ENCODE data around the gene OSM.

The OSM gene

DNA sequence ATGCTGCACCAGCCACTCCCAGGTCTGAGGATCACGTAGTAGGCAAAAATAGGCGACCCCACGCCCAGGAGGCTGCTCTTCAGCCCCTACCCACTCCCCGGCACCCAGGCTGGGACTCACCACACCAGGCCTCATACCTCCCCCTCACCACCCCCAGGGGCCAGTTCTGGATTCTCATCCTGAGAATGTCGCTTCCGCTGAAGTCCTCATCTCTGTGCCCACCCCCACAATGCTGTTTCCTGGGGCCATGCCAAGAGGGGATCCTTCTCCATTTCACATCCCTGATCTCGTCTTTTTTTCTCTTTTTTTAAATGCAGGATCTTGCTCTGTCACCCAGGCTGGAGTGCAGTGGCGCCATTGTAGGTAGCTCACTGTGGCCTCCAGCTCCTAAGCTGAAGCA lies 1.7 kb upstream of the OSM start:
- Histone ChIP-seq H3K9ac (ENCODE audit: low read depth, low read length) (no peak overlapping the region), H3K9me3 (ENCODE audit: control insufficient read depth, insufficient read depth, low read length) (no peaks in the 10 kb centered on the region), H3K4me1 (ENCODE audit: insufficient read depth, low read length) (peaks cover under 1% of the 10 kb centered on the region; the same call in 1 of the 2 replicates), H3K36me3 (ENCODE audit: insufficient read depth, low read length) (no peaks in the 10 kb centered on the region)

DNA sequence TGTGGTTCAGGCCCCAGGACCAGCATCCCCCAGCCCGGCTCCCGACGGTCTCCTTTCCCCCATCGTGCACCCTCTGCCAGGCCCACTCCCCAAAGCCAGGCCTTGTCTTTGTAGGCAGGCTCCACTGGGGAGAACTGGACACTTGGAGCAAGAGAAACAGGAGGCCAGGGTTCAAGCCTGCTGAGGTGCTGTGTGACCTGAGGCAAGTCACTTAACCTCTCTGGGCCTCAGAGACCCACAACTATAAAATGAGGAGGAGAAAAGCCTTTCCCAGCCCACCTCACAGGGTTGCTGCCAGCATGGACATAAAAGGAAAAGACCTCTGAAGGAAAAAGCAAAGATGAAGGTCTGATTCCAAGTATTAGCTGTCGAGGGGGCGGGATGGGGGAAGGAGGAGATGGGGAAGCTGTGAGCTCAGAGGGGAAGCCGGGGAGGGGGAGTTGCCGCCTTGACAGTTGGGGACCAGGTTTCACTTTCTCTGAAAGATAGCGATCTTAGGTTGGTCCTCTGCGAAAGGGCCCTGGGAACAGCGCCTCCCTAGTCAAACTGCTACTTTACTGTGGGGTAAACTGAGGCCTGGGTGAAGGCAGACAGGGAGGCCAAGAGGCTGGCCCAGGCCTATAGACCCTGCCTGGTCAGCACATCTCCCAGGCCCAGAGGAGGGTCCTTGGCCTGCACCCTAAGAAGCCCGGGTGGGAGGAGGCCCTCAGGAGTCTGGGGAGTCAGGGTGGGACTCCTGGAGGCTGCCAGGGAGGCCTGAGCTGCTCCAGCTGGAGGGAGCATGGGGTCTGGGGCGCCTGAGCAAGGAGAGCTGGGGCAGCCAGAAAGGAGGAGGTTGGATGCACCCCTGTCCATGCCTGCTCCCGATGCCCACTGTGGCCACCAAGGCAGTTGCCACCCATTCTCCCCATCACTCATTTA lies 991 bp upstream of the OSM start:
- Histone ChIP-seq H3K36me3 (ENCODE audit: insufficient read depth, low read length) (no peaks in the 10 kb centered on the region), H3K9me3 (ENCODE audit: control insufficient read depth, insufficient read depth, low read length) (no peaks in the 10 kb centered on the region), H3K4me1 (ENCODE audit: insufficient read depth, low read length) (peaks cover 4% of the 10 kb centered on the region; the same call in 1 of the 2 replicates), H3K9ac (ENCODE audit: low read depth, low read length) (no peak overlapping the region)

DNA sequence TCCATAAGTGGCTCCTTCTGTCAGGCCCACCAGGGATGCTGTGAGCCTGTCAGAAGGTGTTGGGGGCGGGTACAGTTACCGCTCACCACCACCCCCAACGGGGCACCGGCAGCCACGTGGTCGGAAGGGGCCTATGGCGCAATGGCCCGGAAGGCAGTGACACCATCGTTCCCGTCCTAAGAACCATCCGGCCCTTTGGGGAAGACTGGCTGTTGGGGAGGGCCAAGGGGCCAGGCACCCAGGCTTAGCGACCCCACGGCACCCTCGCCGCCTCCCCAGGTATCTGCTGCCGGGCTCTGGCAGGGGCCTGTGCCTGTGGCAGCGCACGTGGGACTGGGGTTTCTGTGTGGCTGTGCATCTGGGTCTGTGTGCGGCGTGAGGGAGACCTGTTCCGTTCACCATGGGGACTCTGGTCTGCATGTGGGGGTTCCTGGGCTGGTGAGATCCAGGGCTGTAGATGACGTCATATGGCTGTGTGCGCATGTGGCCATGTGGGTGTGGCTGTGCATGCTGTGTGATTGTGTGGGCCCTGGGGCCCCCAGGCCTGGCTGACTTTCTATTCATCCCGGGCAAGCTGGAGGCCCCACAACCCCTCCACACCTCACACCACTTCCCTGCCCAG lies 717 bp downstream of the OSM start:
- H3K9me3 ChIP-seq (ENCODE audit: control insufficient read depth, insufficient read depth, low read length) = no peaks in the 10 kb centered on the region
- H3K9ac ChIP-seq (ENCODE audit: low read depth, low read length) = no peak overlapping the region
- H3K36me3 ChIP-seq (ENCODE audit: insufficient read depth, low read length) = no peaks in the 10 kb centered on the region
- peaks cover 4% of the 10 kb centered on the region; the same call in 1 of the 2 replicates for H3K4me1 ChIP-seq (ENCODE audit: insufficient read depth, low read length)

DNA sequence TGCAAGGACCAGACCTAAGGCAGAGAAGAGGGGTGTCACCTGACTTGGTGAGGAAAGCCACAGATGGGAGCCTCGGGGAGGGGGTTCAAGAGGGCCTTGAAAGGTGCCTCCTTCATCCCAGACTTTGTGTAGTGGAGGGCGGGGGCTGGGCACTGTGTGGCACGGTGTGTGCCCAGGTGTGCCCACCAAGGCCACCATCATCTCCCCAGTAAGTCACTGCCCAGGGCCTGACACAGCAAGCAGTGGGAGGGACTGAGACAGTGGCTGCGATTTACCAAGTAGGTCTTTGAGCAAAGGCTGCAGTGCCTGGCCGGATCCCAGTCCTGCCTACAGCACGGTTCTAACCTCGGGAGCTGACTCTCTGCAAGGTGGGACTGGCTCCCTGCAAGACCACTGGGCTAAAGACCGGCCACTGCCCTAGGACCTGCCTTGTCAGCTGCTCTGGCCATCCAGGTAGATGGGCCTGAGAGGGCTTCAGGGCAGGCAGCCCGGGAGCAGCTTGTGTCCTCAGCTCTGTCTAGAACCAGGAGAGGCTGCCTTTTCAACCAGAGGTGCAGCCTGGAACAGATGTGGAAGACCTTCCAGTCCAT lies 1.4 kb downstream of the OSM start:
- Histone ChIP-seq H3K9ac (ENCODE audit: low read depth, low read length) (no peak overlapping the region), H3K4me1 (ENCODE audit: insufficient read depth, low read length) (peaks cover 4% of the 10 kb centered on the region; the same call in 1 of the 2 replicates), H3K36me3 (ENCODE audit: insufficient read depth, low read length) (no peaks in the 10 kb centered on the region), H3K9me3 (ENCODE audit: control insufficient read depth, insufficient read depth, low read length) (no peaks in the 10 kb centered on the region)

DNA sequence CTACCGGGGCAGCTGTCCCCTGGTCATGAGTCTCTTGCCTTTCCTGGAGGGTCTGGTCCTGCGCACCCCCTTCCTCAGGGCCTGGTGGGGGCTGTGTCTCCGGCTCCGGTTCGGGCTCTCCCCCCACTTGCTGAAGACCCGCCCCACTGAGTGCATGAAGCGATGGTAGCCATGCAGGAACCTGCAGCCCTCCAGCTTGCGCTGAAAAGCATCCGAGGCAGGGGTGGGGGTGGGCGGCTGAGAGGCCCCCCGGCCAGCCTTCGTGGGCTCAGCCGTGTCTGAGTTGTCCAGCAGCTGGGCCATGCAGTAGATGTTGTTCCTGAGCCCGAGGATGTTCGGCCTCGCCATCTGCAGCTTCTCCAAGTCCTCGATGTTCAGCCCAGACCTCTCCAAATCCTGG lies 2.8 kb downstream of the OSM start:
- Histone ChIP-seq H3K4me1 (ENCODE audit: insufficient read depth, low read length) (peaks cover 4% of the 10 kb centered on the region; the same call in 1 of the 2 replicates), H3K9ac (ENCODE audit: low read depth, low read length) (no peak overlapping the region), H3K9me3 (ENCODE audit: control insufficient read depth, insufficient read depth, low read length) (no peaks in the 10 kb centered on the region), H3K36me3 (ENCODE audit: insufficient read depth, low read length) (no peaks in the 10 kb centered on the region)

DNA sequence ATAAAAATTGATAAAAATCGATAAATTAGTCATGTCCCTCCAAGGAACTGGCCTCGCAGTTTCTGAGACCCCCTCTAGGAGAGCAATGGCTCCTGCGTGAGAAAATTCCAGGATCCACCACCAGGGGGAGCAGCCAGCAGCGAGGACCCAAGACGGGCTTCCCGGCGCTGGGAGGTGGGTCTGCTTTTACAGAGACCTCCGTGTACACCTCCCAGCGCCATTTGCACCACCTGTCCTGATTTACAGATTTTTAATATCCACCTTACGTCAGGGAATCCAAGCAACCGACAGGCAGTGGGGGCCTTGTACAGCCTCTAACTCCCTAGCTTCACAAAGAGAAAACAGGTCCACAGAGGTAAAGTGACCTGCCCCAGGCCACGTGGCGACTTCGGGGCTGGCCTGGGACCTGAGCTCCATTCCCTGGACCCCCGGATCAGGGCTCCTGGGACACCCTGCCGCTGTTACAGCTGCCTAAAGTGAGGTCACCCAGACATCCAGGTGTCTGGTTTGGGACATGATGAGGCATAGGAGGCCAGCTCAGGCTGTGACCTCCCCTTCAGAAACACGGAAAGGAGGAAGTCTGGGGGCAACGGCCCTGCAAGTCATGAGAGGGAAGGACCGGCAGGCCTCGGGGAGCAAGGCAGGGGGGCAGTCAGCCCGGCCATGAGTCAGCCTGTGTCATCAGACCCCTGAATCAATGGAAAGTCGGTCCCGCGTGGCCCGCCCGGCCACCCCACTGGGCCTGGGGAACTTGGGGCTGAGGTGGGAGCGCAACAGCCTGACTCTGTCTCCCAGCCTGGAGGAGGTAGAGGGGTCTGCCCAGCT lies 3.5 kb downstream of the OSM start:
- no peaks in the 10 kb centered on the region for H3K9me3 ChIP-seq (ENCODE audit: control insufficient read depth, insufficient read depth, low read length)
- H3K4me1 ChIP-seq (ENCODE audit: insufficient read depth, low read length) = peaks cover 7% of the 10 kb centered on the region; the same call in 1 of the 2 replicates
- no peaks in the 10 kb centered on the region for H3K36me3 ChIP-seq (ENCODE audit: insufficient read depth, low read length)
- no peak overlapping the region for H3K9ac ChIP-seq (ENCODE audit: low read depth, low read length)

DNA sequence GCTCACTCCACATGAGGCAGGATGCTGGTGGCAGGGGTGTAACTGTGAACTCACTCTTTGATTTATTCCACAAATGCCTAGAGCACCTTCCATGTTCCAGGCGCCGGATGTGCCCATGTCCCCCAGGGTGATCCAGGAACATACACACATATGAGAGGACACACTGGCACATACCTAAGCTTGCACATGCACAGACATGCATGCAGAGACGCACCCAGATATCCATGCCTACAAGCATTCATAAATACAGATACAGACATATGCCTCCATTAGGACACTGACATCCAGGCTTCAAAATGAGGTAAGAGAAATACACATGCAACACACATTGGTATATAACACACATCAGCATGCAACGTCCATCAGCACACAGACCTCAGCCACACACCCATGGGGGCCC lies 4.5 kb downstream of the OSM start:
- H3K4me1 ChIP-seq (ENCODE audit: insufficient read depth, low read length) = peaks cover 9% of the 10 kb centered on the region; the same call in 1 of the 2 replicates
- no peaks in the 10 kb centered on the region for H3K36me3 ChIP-seq (ENCODE audit: insufficient read depth, low read length)
- H3K9me3 ChIP-seq (ENCODE audit: control insufficient read depth, insufficient read depth, low read length) = no peaks in the 10 kb centered on the region
- no peak overlapping the region for H3K9ac ChIP-seq (ENCODE audit: low read depth, low read length)

DNA sequence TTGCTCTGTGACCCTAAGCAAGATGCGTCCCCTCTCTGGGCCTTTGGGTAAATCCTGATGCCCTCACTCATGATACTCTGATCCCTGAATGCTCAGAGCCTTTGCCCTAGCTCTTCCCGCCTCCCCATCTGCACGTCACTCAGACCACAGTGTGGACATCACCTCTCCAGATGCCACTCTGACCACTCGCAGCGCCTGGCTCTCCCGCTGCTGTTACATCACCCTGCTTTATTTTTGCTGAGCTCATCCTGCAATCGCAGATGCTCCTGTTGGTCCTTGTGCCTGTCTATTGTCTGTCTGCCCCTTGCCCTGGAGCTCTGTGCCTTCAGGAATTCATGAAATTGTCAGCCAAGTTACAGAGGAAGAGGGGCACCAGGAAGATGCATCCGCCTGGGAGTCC lies 5.5 kb downstream of the OSM start:
- Histone ChIP-seq H3K4me1 (ENCODE audit: insufficient read depth, low read length) (peaks cover 19% of the 10 kb centered on the region; the same call in 1 of the 2 replicates), H3K9me3 (ENCODE audit: control insufficient read depth, insufficient read depth, low read length) (no peaks in the 10 kb centered on the region), H3K9ac (ENCODE audit: low read depth, low read length) (no peak overlapping the region)

DNA sequence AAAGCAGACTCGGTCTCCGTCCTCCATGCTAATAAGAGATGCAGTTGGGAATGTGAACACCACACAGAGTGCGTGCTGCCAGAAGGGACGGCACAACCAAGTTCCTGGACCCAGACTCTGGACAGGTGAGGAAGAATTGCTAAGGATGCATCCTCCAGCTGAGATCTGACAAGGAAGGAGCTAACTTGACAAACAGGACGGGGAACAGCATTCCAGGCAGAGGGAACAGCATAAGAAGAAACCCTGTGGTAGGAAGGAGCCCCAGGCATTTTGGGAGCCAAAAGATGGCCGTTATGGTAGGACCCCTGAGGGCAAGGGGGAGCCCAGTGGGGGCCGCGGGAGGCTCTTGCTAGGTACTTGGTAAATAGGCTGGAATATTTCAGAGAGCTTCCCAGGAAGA lies 6.0 kb downstream of the OSM start:
- no peaks in the 10 kb centered on the region for H3K36me3 ChIP-seq (ENCODE audit: insufficient read depth, low read length)
- H3K4me1 ChIP-seq (ENCODE audit: insufficient read depth, low read length) = peaks cover 19% of the 10 kb centered on the region; the same call in 1 of the 2 replicates
- H3K9ac ChIP-seq (ENCODE audit: low read depth, low read length) = no peak overlapping the region
- no peaks in the 10 kb centered on the region for H3K9me3 ChIP-seq (ENCODE audit: control insufficient read depth, insufficient read depth, low read length)

More for the DNA sequence above, 5.5 kb downstream of the OSM start:
- no peaks in the 10 kb centered on the region for H3K36me3 ChIP-seq (ENCODE audit: insufficient read depth, low read length)

DNA sequence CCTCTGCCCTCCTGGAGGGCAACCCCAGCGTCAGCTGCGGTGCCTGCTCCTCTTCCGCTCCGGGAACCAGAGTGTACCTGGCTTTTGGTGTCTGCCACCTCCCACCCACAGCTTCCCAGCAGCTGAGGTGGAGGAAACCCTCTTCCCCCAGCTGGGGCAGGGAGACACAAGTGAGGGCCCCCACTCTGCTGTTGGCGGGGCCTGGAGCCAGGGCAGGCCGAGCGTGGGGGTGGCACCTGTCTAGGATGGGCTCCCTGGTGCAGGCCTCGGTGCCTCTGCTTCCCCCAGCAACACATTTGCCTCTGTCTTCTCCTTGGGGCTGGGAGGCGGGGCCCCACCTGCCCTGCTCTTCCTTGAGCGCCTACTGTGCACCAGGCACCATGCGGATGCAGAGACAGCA lies 6.4 kb downstream of the OSM start:
- H3K4me1 ChIP-seq (ENCODE audit: insufficient read depth, low read length) = peaks cover 19% of the 10 kb centered on the region; the same call in 1 of the 2 replicates
- no peaks in the 10 kb centered on the region for H3K9me3 ChIP-seq (ENCODE audit: control insufficient read depth, insufficient read depth, low read length)
- H3K36me3 ChIP-seq (ENCODE audit: insufficient read depth, low read length) = no peaks in the 10 kb centered on the region
- no peak overlapping the region for H3K9ac ChIP-seq (ENCODE audit: low read depth, low read length)

DNA sequence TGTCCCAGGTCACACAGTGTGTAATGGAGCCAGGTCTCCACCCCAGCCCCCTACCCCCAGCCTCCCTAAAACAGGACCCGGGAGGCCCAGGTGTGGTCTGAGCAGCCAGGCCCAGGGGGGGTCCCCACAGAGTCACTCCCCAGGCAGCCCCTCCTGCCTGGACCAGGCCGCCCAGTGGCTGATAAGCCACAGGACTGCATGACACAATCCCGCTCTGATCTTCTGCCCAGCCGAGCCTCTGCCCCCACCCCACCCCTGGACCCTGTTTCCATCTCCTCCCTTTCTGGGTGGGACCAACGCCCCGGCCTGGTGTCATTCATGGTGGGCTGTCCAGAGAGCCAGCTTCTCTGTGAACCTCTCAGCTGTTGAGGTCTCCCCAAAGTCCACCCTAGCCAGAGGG lies 12.3 kb downstream of the OSM start:
- no peaks in the 10 kb centered on the region for H3K36me3 ChIP-seq (ENCODE audit: insufficient read depth, low read length)
- no peaks in the 10 kb centered on the region for H3K9me3 ChIP-seq (ENCODE audit: control insufficient read depth, insufficient read depth, low read length)
- peaks cover 37% of the 10 kb centered on the region for H3K4me1 ChIP-seq (ENCODE audit: insufficient read depth, low read length)
- H3K9ac ChIP-seq (ENCODE audit: low read depth, low read length) = no peak overlapping the region

DNA sequence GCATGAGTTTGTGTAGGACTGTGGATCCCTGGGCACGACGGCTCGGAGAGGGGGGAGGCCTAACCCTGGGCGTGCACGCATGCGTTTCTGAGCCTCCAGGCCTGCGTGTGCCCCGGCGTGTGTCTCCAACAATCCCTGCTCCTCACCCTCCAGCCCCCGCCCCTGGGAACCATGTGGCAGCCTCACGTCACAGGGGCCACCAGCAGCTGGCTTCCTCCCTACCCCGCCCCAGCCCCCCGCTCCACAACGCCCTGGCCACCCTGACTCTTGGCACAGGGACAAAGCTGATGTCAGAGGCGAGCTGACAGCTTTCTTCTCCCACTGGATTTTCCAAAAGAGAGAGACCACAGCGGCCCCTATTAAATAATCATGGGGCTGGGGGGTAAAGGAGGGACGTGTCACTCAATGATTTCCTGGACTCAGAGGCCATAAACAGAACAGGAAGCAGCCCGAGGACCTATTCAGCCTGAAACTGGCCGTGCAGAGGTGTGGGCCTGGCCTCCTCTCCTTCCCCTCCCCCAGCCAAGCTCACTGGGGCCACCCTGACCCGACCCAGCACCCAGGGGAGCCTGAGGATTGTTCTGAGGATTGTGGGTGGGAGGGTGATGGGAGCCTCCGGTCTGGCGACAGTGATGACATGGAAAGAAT lies 13.3 kb downstream of the OSM start:
- H3K36me3 ChIP-seq (ENCODE audit: insufficient read depth, low read length) = no peaks in the 10 kb centered on the region
- H3K9ac ChIP-seq (ENCODE audit: low read depth, low read length) = no peak overlapping the region
- no peaks in the 10 kb centered on the region for H3K9me3 ChIP-seq (ENCODE audit: control insufficient read depth, insufficient read depth, low read length)
- peaks cover 36% of the 10 kb centered on the region for H3K4me1 ChIP-seq (ENCODE audit: insufficient read depth, low read length)

DNA sequence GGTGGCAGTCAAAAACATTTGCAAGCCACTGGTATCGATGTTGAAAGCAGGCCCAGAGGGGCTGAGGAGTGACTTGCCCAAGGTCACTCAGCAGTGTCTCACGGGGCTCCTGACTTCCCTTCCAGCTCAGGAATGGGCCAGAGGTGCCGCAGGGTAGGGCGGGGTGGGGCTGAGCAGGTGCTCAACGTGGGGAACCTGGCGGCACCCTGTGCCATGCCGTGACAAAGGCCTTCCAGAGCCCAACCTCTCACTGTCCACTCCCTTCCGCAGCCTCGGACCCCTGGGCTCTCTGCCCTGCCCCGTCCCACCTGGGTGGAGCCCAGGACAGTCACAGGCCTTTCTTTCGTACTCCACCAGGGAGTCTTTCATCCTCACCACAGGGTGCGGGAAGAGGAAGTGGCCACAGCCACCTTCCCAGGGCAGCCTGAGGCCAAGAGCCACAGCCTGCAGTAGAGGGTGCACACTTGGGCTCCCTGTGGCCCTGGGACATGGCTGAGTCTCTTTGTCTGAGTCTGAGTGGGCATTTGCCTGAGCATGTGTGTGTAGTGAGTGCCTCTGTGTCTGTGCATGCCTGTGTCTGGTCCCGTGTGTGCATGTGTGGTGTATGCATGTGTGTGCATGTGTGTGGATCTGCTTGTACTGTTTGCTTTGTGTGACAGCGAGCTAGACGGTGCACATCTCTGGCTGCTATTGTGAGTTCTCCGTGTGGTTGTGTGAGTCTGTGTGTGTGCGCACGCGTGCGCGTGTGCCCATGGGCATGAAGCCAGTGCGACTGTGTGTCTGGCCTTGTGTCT lies 14.0 kb downstream of the OSM start:
- Histone ChIP-seq H3K36me3 (ENCODE audit: insufficient read depth, low read length) (no peaks in the 10 kb centered on the region), H3K4me1 (ENCODE audit: insufficient read depth, low read length) (peaks cover 35% of the 10 kb centered on the region), H3K9ac (ENCODE audit: low read depth, low read length) (no peak overlapping the region)

More for the DNA sequence above, 14.0 kb downstream of the OSM start:
- no peaks in the 10 kb centered on the region for H3K9me3 ChIP-seq (ENCODE audit: control insufficient read depth, insufficient read depth, low read length)

Data from ES-I3 (cell line).